ENCODE results near the gene ELL3.

GRCh38 chr15:43795197-43795596 is 18.4 kb upstream of the ELL3 start:
- no peak for TF ChIP-seq CTCF (IDR thresholded peaks at IDR 0.05; ENCODE audit: low read length)
- TF ChIP-seq EZH2 (optimal IDR thresholded peaks at IDR 0.05; ENCODE audit: low read depth, low read length), result no peak
- no peak for TF ChIP-seq EZH2phosphoT487 (IDR thresholded peaks at IDR 0.05; ENCODE audit: low read length)

Measured in MM.1S (cell line).